Effector CD8-positive, alpha-beta T cell (primary cell): ENCODE measurements around the gene LILRA5.
"Not testable (repeated sequence)": the region's sequence is repeated elsewhere in the genome, so short reads cannot be mapped to it uniquely, and the experiment has no call there.

Experiments
- DNase-seq: peaks from one replicate; lab custom pipeline; 2025; lab: John Stamatoyannopoulos, UW

Gene LILRA5

DNA sequence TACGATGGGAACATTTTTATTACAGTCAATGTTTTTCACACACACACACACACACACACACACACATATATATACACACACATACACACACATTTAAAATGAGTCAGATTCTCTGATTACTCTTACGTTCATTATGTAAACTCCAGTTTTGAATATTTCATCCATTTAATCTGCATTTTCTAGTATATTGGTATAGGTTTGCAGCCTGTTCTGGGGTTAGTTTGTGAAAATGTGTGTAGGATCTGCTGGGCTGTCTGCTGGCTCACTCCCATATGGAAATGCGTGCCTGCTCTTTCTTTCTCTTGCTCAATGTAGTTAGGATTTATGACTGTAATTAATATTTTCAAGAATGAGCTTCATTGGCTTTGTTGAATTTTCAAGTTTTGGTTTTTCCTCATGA lies 39.1 kb downstream of the LILRA5 start:
- DNase-seq: no peak

DNA sequence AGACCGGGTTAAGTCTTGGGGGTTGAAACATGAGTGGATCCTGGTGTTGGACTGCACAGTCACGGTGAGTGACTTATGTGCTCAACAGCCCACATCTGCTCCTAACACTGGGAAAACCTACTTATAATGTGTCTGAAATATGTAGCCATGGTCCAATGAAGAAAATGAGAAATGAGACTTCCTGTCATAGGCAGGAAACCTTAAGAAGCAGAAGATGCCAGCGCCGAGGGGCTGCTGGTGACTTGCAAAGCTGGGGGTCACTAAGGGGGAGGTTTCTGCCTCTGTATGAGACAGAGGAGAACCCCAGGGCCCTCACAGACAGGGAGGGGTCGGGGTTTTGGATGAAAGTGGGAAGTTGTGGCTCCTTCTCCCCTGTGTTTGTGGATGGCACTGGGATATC lies 40.8 kb downstream of the LILRA5 start:
- DNase-seq: not testable (repeated sequence)

DNA sequence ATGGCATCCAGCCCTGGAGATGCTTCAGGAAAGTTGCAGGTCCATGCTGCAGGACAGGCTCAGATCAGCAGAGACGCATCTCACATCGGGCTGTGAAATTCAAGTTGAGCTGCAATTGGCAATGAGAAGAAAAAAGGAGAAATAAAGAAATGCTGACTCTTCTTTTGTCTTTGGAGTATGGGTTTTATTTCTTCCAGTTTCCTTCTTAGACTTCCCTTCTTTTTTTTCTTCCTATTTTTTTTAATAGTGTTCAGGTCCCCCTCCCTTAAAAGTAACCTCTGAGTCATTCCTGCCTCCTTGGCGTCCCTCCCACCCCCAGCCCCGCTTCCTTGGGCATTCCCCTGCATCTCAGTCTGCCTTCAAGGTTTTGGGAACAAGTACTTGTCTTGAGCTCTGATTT lies 41.4 kb downstream of the LILRA5 start:
- DNase-seq: not testable (repeated sequence)

DNA sequence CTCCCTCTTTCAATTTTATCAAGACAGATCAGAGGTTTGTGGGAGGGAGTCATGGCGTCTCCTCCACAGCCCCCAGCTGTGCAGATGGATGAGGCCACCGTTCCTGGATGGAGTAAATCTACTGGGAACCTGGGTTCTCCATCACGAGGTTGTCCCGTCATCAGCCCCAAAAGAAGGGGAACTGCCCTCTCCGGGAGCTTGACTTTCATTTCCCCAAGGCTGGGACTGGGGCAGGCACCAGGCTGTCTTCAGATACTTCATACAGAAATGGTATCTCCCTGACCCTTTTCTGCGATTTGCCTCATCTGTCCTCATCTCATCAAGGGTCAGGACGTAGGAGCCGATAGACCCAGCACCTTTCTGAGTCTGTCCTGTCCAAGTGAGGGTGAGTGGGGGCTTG lies 41.9 kb downstream of the LILRA5 start:
- no peak for DNase-seq

DNA sequence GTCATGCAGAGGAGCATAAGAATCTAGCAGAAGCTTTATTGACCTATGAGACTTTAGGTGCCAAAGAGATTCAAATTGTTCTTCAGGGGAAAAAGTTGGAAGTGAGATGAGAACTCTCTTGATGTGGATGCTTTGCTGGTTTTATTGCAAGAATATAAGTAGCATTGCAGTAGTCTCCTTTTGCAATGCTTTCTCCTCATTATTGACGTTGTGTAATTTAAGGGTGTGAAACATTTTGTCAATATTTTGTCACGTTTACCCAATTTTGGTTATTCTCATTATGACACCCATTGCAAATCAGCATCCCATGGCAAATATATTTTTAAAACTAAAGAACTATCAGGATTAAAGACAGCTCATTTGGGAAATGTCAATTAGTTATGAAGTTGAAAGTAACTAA lies 44.0 kb downstream of the LILRA5 start:
- no peak for DNase-seq

DNA sequence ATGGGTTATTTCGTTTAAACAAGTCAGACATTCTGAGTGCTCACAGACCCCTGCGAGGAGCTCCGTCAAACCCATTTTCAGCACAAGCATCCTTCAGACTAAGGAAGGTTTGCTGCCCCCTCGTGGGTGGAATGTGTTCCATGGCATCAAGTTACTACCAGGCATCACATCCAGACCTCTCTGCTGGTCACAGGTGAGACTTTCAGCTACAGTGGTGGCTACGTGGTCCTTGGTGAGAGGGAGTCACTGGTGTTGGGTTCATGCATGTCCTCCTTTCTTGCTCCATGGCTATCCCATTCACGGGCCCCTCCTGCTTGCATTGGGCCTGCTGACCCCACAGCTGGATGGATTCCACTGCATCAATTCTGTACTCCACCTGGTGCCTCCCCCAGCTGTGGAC lies 46.8 kb downstream of the LILRA5 start:
- peak; percentile 32 for DNase-seq

DNA sequence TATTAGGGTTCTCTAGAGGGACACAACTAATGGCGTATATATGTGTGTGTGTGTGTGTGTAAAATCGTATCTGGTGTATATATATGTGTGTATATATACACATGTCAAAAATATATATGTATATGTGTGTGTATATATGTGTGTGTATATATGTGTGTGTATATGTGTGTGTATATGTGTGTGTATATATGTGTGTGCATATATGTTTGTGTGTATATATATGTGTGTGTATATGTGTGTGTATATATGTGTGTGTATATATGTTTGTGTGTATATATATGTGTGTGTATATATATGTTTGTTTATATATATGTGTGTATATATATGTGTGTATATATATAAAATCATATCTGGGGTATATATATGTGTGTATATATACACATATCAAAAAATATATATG lies 50.5 kb downstream of the LILRA5 start:
- no peak for DNase-seq

DNA sequence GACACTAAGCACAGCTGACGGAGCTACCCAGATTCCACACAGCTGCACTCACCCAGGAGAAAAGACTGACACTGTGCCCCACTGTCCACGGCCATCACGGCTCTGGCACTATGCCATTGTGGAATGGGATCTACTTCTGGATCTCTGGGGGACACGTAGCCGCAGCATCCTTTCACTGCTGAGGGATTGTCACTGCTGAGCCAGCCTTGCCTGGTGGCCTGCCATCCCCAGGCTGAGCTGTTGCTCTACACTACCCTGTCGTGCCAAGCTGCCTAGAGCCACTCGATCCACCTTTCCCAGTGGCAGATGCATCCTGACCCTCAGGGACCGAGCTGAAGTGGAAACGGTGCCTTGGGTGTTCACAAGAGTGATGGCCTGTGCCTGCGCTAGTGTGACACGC lies 50.9 kb downstream of the LILRA5 start:
- DNase-seq: no peak

DNA sequence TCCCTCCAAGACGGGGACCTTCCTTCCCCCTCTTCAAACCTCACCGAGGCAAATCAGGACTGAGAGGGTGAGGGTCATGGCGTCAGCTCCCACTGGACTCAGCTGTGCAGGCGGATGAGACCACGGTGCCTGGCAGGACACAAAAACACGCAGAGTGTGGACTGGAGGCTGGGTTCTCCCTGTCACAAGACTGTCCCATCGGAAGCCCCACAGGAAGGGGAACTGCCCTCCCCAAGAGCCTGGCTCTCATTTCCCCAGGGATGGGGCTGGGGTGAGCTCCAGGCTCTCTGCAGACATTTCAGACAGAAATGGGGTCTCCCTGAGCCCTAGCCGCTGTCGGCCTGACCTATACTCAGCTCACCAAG lies 55.9 kb downstream of the LILRA5 start, which contains the start of gene LILRB5:
Gene LILRB5 (minus strand): TSS at position 158 of the 365 bp plus-strand sequence. CDS start 80 bp downstream, at position 78.
- no peak for DNase-seq
